Germinal center (tissue), 1 donor: ENCODE results near the gene SLC25A30.
"Not testable (repeated sequence)": the region's sequence is repeated elsewhere in the genome, so short reads cannot be mapped to it uniquely, and the experiment has no call there.

ENCODE experiments used
- DNase-seq: peaks from one replicate; pipeline ENCODE4 v3.0.0; 2012; ENCODE audit warnings: mixed read lengths, low spot score

The SLC25A30 gene

GRCh38 chr13:45391926-45392325 is 26.2 kb downstream of the SLC25A30 start:
- no peak for DNase-seq

- DNase-seq = not testable (repeated sequence)
These were observed 27.0 kb downstream of the SLC25A30 start for GRCh38 chr13:45391128-45391527.

- not testable (repeated sequence) for DNase-seq
These were observed 27.8 kb downstream of the SLC25A30 start for GRCh38 chr13:45390348-45390747.

- DNase-seq = no peak
These were observed 29.5 kb downstream of the SLC25A30 start for GRCh38 chr13:45388664-45389063.

- DNase-seq = not testable (repeated sequence)
These were observed 31.1 kb downstream of the SLC25A30 start for GRCh38 chr13:45386892-45387575.

- no peak for DNase-seq
These were observed 32.1 kb downstream of the SLC25A30 start for GRCh38 chr13:45385907-45386553.

GRCh38 chr13:45385320-45385719 is 32.9 kb downstream of the SLC25A30 start:
- no peak for DNase-seq

GRCh38 chr13:45384474-45385174 is 33.5 kb downstream of the SLC25A30 start:
- no peak for DNase-seq

- not testable (repeated sequence) for DNase-seq
These were observed 35.4 kb downstream of the SLC25A30 start for GRCh38 chr13:45382739-45383138.

GRCh38 chr13:45381196-45381595 is 37.0 kb downstream of the SLC25A30 start:
- no peak for DNase-seq

GRCh38 chr13:45380708-45381107 is 37.5 kb downstream of the SLC25A30 start:
- not testable (repeated sequence) for DNase-seq

GRCh38 chr13:45379516-45379915 is 38.7 kb downstream of the SLC25A30 start:
- not testable (repeated sequence) for DNase-seq

GRCh38 chr13:45378786-45379185 is 39.4 kb downstream of the SLC25A30 start:
- not testable (repeated sequence) for DNase-seq

- not testable (repeated sequence) for DNase-seq
These were observed 40.9 kb downstream of the SLC25A30 start for GRCh38 chr13:45377314-45377713.

- DNase-seq = not testable (repeated sequence)
These were observed 41.5 kb downstream of the SLC25A30 start for GRCh38 chr13:45376651-45377050.

- no peak for DNase-seq
These were observed 43.3 kb downstream of the SLC25A30 start for GRCh38 chr13:45374917-45375316.

GRCh38 chr13:45373162-45373547 is 45.0 kb downstream of the SLC25A30 start:
- DNase-seq = no peak

GRCh38 chr13:45372189-45373161 is 45.7 kb downstream of the SLC25A30 start:
- DNase-seq = no peak

- peak; percentile 71 for DNase-seq
These were observed 47.2 kb downstream of the SLC25A30 start for GRCh38 chr13:45370922-45371406.

GRCh38 chr13:45369116-45369515 is 49.1 kb downstream of the SLC25A30 start:
- DNase-seq = no peak

GRCh38 chr13:45368571-45368970 is 49.6 kb downstream of the SLC25A30 start:
- DNase-seq = no peak

GRCh38 chr13:45368005-45368404 is 50.2 kb downstream of the SLC25A30 start:
- DNase-seq = no peak
